A549 treated with AZD9567 at 1 μM for 4 hours (cell line): Measurements from ENCODE around the gene RHO. TPM values are rescaled to one million over a fixed set of nuclear protein-coding genes. Genes with fewer than 3 reads are reported as not detected.

Source experiments
- total RNA-seq: library from RNA; stranded (reverse); fragments of 200-300 nt; extraction: Qiagen RNA extraction; gene quantifications from 5 replicates; pipeline ENCODE4 v1.2.3, GENCODE V29; 2022; ENCODE audit not compliant: insufficient read depth

The RHO gene
- not detected in 5 replicates for total RNA-seq

GRCh38 chr3:129528589-129529100 lies at the start of gene RHO:
Gene RHO, plus strand, starts transcription at chr3:129528639. Its CDS starts 95 bp downstream, at chr3:129528734.

GRCh38 chr3:129543156-129543790 lies 14.8 kb downstream of the RHO start, which contains the start of gene H1-8:
Gene H1-8, plus strand, starts transcription at chr3:129543175. Its CDS starts 44 bp downstream, at chr3:129543219.

Other genes with a start within 250 kb of the RHO start
- gene HMCES, start 249.8 kb upstream of the RHO start, total RNA-seq, result 37.3 to 44.4 TPM (median 42.1 TPM) in 5 replicates
- 0.44 to 0.79 TPM (median 0.62 TPM) in 4 of 5 replicates, not detected in the other for gene EFCAB12, start 100.0 kb upstream of the RHO start, total RNA-seq
- gene MBD4, start 88.7 kb upstream of the RHO start, total RNA-seq, result 16.8 to 20.9 TPM (median 17.5 TPM) in 5 replicates
- gene IFT122, start 88.4 kb upstream of the RHO start, total RNA-seq, result 11.0 to 14.8 TPM (median 12.1 TPM) in 5 replicates
- not detected in 5 replicates for gene H1-8, start 14.5 kb downstream of the RHO start, total RNA-seq
- 73.8 to 88.8 TPM (median 82.8 TPM) in 5 replicates for gene PLXND1, start 78.0 kb downstream of the RHO start, total RNA-seq